GM23338 (cell line): ENCODE results near the gene KLRB1. TPM values are rescaled to one million over a fixed set of nuclear protein-coding genes. Genes with fewer than 3 reads are reported as not detected.
"Not testable (repeated sequence)": the region's sequence is repeated elsewhere in the genome, so short reads cannot be mapped to it uniquely, and the experiment has no call there.

Experiments used
- ATAC-seq: fragments of 200-7000 bp; cut with Tn5 transposase; 3 replicates; pipeline ENCODE4 v1.9.1; 2020
- DNase-seq: peaks from one replicate; pipeline ENCODE4 v3.0.0-alpha.2; 2015; ENCODE audit warnings: low spot score
- H2AFZ ChIP-seq: fragments of 200-600 bp; sonication (generic); 2 replicates; pipeline ENCODE4 v1.8.0; 2016; ENCODE audit warnings: antibody characterized with exemption, mild to moderate bottlenecking, moderate library complexity
- H3F3A ChIP-seq: fragments of 200-600 bp; sonication (generic); replicated peaks from 2 replicates; pipeline ENCODE4 v1.8.0; 2017; ENCODE audit warnings: antibody characterized with exemption, mixed run types, low read depth
- H3K27ac ChIP-seq: fragments of 200-600 bp; sonication (generic); 2 replicates; pipeline ENCODE4 v1.6.1; 2016; ENCODE audit warnings: low read depth
- H3K27me3 ChIP-seq: fragments of 200-600 bp; sonication (generic); 2 replicates; pipeline ENCODE4 v1.8.0; 2016; ENCODE audit warnings: mild to moderate bottlenecking, mixed run types, moderate library complexity; ENCODE audit not compliant: insufficient read depth
- H3K36me3 ChIP-seq: fragments of 200-600 bp; sonication (generic); 2 replicates; pipeline ENCODE4 v1.8.0; 2016; ENCODE audit warnings: mild to moderate bottlenecking; ENCODE audit not compliant: insufficient read depth
- H3K4me1 ChIP-seq: fragments of 200-600 bp; sonication (generic); 2 replicates; pipeline ENCODE4 v1.8.0; 2016; ENCODE audit warnings: mild to moderate bottlenecking, moderate library complexity; ENCODE audit not compliant: insufficient read depth
- H3K4me2 ChIP-seq: fragments of 200-600 bp; sonication (generic); 2 replicates; pipeline ENCODE4 v1.7.1; 2017; ENCODE audit warnings: mixed run types
- H3K4me3 ChIP-seq: fragments of 200-600 bp; sonication (generic); 2 replicates; pipeline ENCODE4 v1.6.1; 2016; ENCODE audit warnings: mixed run types
- H3K79me2 ChIP-seq: fragments of 200-600 bp; sonication (generic); replicated peaks from 2 replicates; pipeline ENCODE4 v1.8.0; 2017; ENCODE audit warnings: mild to moderate bottlenecking; ENCODE audit not compliant: insufficient read depth
- H3K9me2 ChIP-seq: fragments of 200-600 bp; sonication (generic); 2 replicates; pipeline ENCODE4 v1.8.0; 2017; ENCODE audit not compliant: insufficient read depth
- H4K20me1 ChIP-seq: fragments of 200-600 bp; sonication (generic); replicated peaks from 2 replicates; pipeline ENCODE4 v1.8.0; 2017; ENCODE audit warnings: mild to moderate bottlenecking; ENCODE audit not compliant: insufficient read depth
- H3K27ac Mint-ChIP-seq: 2 replicates; pipeline ENCODE4 v1.8.0; 2020; ENCODE audit warnings: inconsistent platforms, mild to moderate bottlenecking, moderate library complexity, mixed read lengths
- H3K27me3 Mint-ChIP-seq: 3 replicates; pipeline ENCODE4 v1.8.0; 2022; ENCODE audit warnings: low read depth, mild to moderate bottlenecking, moderate library complexity, mixed read lengths, inconsistent platforms; ENCODE audit not compliant: insufficient read depth, poor library complexity
- H3K36me3 Mint-ChIP-seq: 3 replicates; pipeline ENCODE4 v1.8.0; 2021; ENCODE audit warnings: low read depth, mild to moderate bottlenecking, inconsistent platforms, moderate library complexity, mixed read lengths
- H3K4me1 Mint-ChIP-seq: 3 replicates; pipeline ENCODE4 v1.8.0; 2020; ENCODE audit warnings: mild to moderate bottlenecking, inconsistent platforms, mixed read lengths
- H3K4me3 Mint-ChIP-seq: 3 replicates; pipeline ENCODE4 v1.8.0; 2021; ENCODE audit warnings: moderate library complexity, mild to moderate bottlenecking, inconsistent platforms, mixed read lengths
- H3K9me3 Mint-ChIP-seq: 3 replicates; pipeline ENCODE4 v1.8.0; 2020; ENCODE audit warnings: moderate library complexity, mild to moderate bottlenecking, inconsistent platforms, mixed read lengths
- polyA plus RNA-seq: library from polyadenylated mRNA; unstranded; fragments of >200 nt; fragmentation: Nextera tagmentation; extraction: Ambion mirVana; gene quantifications from 2 replicates; pipeline ENCODE4 v1.2.1, GENCODE V29; 2016
- small RNA-seq: library from RNA; depleted of rRNA; stranded (forward); fragments of <200 nt; gene quantifications from one replicate; pipeline ENCODE3, GENCODE V24; 2014; ENCODE audit warnings: low replicate concordance
- total RNA-seq: library from RNA; depleted of rRNA; stranded (reverse); fragments of >200 nt; shearing (Covaris generic); gene quantifications from 2 replicates; pipeline ENCODE4 v1.2.3, GENCODE V29; 2014; rRNA removed

KLRB1 gene
- total and polyA plus RNA-seq, 2 experiments from 2014 or later = 0.18 TPM; not detected in 1

GRCh38 chr12:9566113-9566512 is 41.6 kb downstream of the KLRB1 start:
- H3K79me2 ChIP-seq, H3F3A ChIP-seq, ATAC-seq, H4K20me1 ChIP-seq, H3K27ac Mint-ChIP-seq, H3K4me3 Mint-ChIP-seq, H3K27ac ChIP-seq, H3K4me1 Mint-ChIP-seq, H3K9me3 Mint-ChIP-seq, H3K4me2 ChIP-seq, H3K27me3 Mint-ChIP-seq, H3K4me3 ChIP-seq, H3K9me2 ChIP-seq, H2AFZ ChIP-seq, H3K27me3 ChIP-seq, H3K36me3 Mint-ChIP-seq, DNase-seq, H3K4me1 ChIP-seq, H3K36me3 ChIP-seq: not testable (repeated sequence)

GRCh38 chr12:9564418-9564817 is 43.3 kb downstream of the KLRB1 start:
- H3K27me3 ChIP-seq, H3K36me3 ChIP-seq, H3K27ac ChIP-seq, H3K9me3 Mint-ChIP-seq, H2AFZ ChIP-seq, H3K27me3 Mint-ChIP-seq, H3K36me3 Mint-ChIP-seq, H3F3A ChIP-seq, H3K4me3 ChIP-seq, H3K9me2 ChIP-seq, ATAC-seq, H3K4me1 Mint-ChIP-seq, H4K20me1 ChIP-seq, DNase-seq, H3K27ac Mint-ChIP-seq, H3K4me3 Mint-ChIP-seq, H3K4me1 ChIP-seq, H3K79me2 ChIP-seq, H3K4me2 ChIP-seq: not testable (repeated sequence)

- H3K27ac ChIP-seq, H3K36me3 ChIP-seq, DNase-seq, H3K4me2 ChIP-seq, H3K27me3 ChIP-seq, H3K4me1 ChIP-seq, H3K27ac Mint-ChIP-seq, H3K36me3 Mint-ChIP-seq, ATAC-seq, H3K4me3 Mint-ChIP-seq, H3K4me3 ChIP-seq, H2AFZ ChIP-seq, H3K9me3 Mint-ChIP-seq, H3F3A ChIP-seq, H3K4me1 Mint-ChIP-seq, H3K27me3 Mint-ChIP-seq, H3K79me2 ChIP-seq, H4K20me1 ChIP-seq, H3K9me2 ChIP-seq: not testable (repeated sequence)
Measured at GRCh38 chr12:9562841-9563453, 44.8 kb downstream of the KLRB1 start.

GRCh38 chr12:9545489-9545888 is 62.2 kb downstream of the KLRB1 start:
- H3K27me3 ChIP-seq, H3K36me3 Mint-ChIP-seq, H3K27ac Mint-ChIP-seq, H3K9me2 ChIP-seq, H3K27ac ChIP-seq, H3K4me3 ChIP-seq, DNase-seq, H3K9me3 Mint-ChIP-seq, H3K4me3 Mint-ChIP-seq, H3K36me3 ChIP-seq, H3K4me2 ChIP-seq, H2AFZ ChIP-seq, H3K79me2 ChIP-seq, H3K4me1 ChIP-seq, H4K20me1 ChIP-seq, H3K27me3 Mint-ChIP-seq, H3K4me1 Mint-ChIP-seq, ATAC-seq, H3F3A ChIP-seq: not testable (repeated sequence)

Small RNA genes within 50 kb of the gene (small RNA-seq; reads per million reads assigned to genes)
- not detected for gene AC010186.4
- not detected for gene RNU6-700P

Other genes with a start within 250 kb of the KLRB1 start
- gene CLEC2D, start 61.8 kb upstream of the KLRB1 start, total RNA-seq = 3.8 and 7.1 TPM in 2 replicates
- 4.6 and 6.9 TPM in 2 replicates for gene CLEC2D, start 61.8 kb upstream of the KLRB1 start, polyA plus RNA-seq
- not detected in 2 replicates for gene CLECL1, start 125.2 kb upstream of the KLRB1 start, total RNA-seq
- not detected in 2 replicates for gene CLECL1, start 125.2 kb upstream of the KLRB1 start, polyA plus RNA-seq
- gene CD69, start 153.0 kb upstream of the KLRB1 start, total RNA-seq = not detected in 2 replicates
- gene CD69, start 153.0 kb upstream of the KLRB1 start, polyA plus RNA-seq = 0.12 TPM in 1 of 2 replicates, not detected in the other
- not detected in 2 replicates for gene KLRF1, start 219.6 kb upstream of the KLRB1 start, total RNA-seq
- 0.50 TPM in 1 of 2 replicates, not detected in the other for gene KLRF1, start 219.6 kb upstream of the KLRB1 start, polyA plus RNA-seq